Measurements from ENCODE around the gene THSD7A. TPM values are rescaled to one million over a fixed set of nuclear protein-coding genes. Genes with fewer than 3 reads are reported as not detected.

THSD7A gene
- total and polyA plus RNA-seq, 9 of the 15 experiments (the other 6 are each of a cell fraction or from before 2014, with no cell fraction given): 0.01 to 0.02 TPM; not detected in 7

DNA sequence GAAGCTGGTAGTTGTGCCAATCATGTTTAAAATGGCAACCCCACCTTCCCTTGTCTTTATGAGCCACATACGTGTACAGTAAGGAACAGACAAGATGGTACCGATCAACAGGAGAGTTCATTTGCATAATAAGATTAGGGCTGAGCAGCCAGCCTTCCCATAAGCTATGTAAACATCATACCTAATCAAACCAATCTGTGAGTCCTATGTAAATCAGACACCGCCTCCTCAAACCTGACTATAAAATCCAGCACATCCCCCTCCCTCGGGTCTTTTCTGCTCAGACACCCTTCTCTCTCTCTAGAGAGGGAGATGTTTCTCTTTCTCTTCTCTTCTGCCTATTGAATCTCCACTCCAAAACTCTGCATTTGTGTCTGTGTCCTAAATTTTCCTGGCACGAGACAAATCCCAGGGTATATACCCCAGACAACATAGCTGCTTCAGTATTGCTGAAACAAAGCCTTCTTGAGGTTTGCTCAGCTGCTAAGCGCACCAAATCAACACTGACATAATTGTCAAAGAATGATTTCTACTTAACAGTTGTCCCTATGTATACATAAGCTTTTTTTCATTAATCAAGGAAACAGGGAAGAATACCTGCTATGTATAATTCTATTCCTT, 279.2 kb downstream of the THSD7A start:
- H3K79me2 ChIP-seq (ENCODE audit: control insufficient read depth, insufficient read depth, low read length): no peaks in the 10 kb centered on the region
- ChIA-PET POLR2A (no interaction called here), CTCF (ENCODE audit: low intra/inter-chr PET ratio) (no interaction called here)
- under 1% methylated on average over 6 of the region's 6 CpGs for WGBS (ENCODE audit: insufficient coverage, low coverage, missing lambda C conversion rate)
- intact Hi-C loops (cut with micrococcal nuclease) (no loop called here), in situ Hi-C loops (cut with MboI) (no loop called here)
- H3K4me1 ChIP-seq (replicated peaks in 1 of 2; ENCODE audit: control insufficient read depth in 2 of 2, insufficient read depth in 2 of 2, low read length in 2 of 2): no peaks in the 10 kb centered on the region
- no peak overlapping the region for H3K4me3 ChIP-seq
- no peak overlapping the region for H3K27ac ChIP-seq (ENCODE audit: extremely low read depth, low read depth, low read length)
- no peak overlapping the region for H2AFZ ChIP-seq (ENCODE audit: low read depth, low read length)
- DNase-seq (ENCODE audit: extremely low read depth in 1 of 4, low spot score in 3 of 4) (no peak), ATAC-seq (no peak), FAIRE-seq (no peak)
- no peaks in the 10 kb centered on the region for H3K9me3 ChIP-seq (replicated peaks; ENCODE audit: control insufficient read depth, insufficient read depth, low read depth, low read length)
- BruUV-seq (replicated peaks): no TSS peak
- no peaks in the 10 kb centered on the region for H3K27me3 ChIP-seq (ENCODE audit: control insufficient read depth in 2 of 2, insufficient read depth in 2 of 2, low read length in 2 of 2)
- no peaks in the 10 kb centered on the region for H3K36me3 ChIP-seq (ENCODE audit: control insufficient read depth, insufficient read depth, low read length)
- no peak overlapping the region for H3K4me2 ChIP-seq (ENCODE audit: insufficient read depth, low read length)
- H4K20me1 ChIP-seq (replicated peaks; ENCODE audit: control insufficient read depth, insufficient read depth, low read length): no peaks in the 10 kb centered on the region
- no peak overlapping the region for H3K9ac ChIP-seq (ENCODE audit: insufficient read depth in 1 of 2, low read depth in 2 of 2, low read length in 2 of 2)
- no peaks in the 10 kb centered on the region for H3K9me1 ChIP-seq (ENCODE audit: control insufficient read depth, insufficient read depth, low read length)
- TF ChIP-seq, protein P1, sequence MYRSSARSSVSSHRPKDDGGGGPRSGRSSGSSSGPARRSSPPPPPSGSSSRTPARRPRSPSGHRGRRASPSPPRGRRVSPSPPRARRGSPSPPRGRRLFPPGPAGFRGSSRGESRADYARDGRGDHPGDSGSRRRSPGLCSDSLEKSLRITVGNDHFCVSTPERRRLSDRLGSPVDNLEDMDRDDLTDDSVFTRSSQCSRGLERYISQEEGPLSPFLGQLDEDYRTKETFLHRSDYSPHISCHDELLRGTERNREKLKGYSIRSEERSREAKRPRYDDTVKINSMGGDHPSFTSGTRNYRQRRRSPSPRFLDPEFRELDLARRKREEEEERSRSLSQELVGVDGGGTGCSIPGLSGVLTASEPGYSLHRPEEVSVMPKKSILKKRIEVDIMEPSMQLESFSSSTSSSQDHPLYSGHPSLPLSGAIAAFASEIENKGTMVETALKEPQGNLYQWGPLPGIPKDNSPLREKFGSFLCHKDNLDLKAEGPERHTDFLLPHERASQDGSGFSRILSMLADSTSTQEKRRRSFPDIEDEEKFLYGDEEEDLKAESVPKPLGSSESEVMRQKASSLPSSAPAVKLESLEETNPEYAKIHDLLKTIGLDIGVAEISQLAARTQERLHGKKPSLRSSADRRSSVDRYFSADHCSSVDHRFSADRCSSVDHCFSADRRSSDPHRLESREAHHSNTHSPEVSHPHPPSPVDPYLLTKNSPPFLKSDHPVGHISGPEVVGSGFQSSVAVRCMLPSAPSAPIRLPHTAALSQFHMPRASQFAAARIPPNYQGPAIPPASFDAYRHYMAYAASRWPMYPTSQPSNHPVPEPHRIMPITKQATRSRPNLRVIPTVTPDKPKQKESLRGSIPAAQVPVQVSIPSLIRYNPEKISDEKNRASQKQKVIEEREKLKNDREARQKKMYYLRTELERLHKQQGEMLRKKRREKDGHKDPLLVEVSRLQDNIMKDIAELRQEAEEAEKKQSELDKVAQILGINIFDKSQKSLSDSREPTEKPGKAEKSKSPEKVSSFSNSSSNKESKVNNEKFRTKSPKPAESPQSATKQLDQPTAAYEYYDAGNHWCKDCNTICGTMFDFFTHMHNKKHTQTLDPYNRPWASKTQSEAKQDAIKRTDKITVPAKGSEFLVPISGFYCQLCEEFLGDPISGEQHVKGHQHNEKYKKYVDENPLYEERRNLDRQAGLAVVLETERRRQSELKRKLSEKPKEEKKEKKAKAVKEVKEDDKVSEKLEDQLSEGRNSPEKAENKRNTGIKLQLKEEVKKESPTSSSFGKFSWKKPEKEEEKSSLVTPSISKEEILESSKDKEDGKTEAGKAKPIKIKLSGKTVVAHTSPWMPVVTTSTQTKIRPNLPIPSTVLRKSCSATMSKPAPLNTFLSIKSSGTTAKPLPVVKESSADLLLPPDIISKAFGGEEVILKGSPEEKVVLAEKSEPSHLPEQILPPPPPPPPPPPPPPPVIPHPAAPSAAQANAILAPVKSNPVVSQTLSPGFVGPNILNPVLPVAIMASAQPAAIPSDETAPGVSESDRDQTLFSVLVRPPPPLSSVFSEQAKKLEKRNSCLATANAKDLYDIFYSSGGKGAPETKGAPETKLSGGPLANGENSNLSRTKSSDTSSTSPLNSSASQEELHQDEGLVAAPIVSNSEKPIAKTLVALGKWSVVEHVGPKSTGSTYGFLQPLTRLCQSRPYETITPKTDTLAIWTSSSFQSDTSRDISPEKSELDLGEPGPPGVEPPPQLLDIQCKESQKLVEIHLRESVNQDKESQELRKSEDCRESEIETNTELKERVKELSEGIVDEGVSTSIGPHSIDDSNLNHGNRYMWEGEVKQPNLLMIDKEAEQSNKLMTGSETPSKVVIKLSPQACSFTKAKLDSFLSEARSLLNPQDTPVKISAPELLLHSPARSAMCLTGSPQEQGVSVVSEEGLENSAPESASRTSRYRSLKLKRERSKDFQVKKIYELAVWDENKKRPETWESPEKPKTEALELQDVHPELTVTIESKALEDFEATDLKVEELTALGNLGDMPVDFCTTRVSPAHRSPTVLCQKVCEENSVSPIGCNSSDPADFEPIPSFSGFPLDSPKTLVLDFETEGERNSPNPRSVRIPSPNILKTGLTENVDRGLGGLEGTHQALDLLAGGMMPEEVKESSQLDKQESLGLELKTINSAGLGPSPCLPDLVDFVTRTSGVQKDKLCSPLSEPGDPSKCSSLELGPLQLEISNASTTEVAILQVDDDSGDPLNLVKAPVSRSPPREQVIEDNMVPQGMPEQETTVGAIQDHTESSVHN (IDR thresholded peaks at IDR 0.05; ENCODE audit: borderline replicate concordance in 1 of 2, low read depth in 1 of 2): no peak
- TF ChIP-seq, protein P2, sequence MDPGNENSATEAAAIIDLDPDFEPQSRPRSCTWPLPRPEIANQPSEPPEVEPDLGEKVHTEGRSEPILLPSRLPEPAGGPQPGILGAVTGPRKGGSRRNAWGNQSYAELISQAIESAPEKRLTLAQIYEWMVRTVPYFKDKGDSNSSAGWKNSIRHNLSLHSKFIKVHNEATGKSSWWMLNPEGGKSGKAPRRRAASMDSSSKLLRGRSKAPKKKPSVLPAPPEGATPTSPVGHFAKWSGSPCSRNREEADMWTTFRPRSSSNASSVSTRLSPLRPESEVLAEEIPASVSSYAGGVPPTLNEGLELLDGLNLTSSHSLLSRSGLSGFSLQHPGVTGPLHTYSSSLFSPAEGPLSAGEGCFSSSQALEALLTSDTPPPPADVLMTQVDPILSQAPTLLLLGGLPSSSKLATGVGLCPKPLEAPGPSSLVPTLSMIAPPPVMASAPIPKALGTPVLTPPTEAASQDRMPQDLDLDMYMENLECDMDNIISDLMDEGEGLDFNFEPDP (CRISPR knock-in tag; IDR thresholded peaks at IDR 0.05): no peak
- TF ChIP-seq STAT5B (CRISPR knock-in tag; IDR thresholded peaks at IDR 0.05) (no peak), SMAD3 (CRISPR knock-in tag; conservative IDR thresholded peaks at IDR 0.05) (no peak), TGIF2 (CRISPR knock-in tag; IDR thresholded peaks at IDR 0.05) (no peak), BHLHE40 (IDR thresholded peaks at IDR 0.05; ENCODE audit: low read length) (no peak), WHSC1 (IDR thresholded peaks at IDR 0.05; ENCODE audit: low read length) (no peak), ZNF347 (CRISPR knock-in tag; IDR thresholded peaks at IDR 0.05; ENCODE audit: low read depth) (no peak)
- TF ChIP-seq, protein P3, sequence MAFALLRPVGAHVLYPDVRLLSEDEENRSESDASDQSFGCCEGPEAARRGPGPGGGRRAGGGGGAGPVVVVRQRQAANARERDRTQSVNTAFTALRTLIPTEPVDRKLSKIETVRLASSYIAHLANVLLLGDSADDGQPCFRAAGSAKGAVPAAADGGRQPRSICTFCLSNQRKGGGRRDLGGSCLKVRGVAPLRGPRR (CRISPR knock-in tag; IDR thresholded peaks at IDR 0.05): no peak
